C1 segment of cervical spinal cord (tissue), 14 donors: ENCODE data around the gene TMED10.
"Not testable (repeated sequence)": the region's sequence is repeated elsewhere in the genome, so short reads cannot be mapped to it uniquely, and the experiment has no call there.

Experiments
- DNase-seq, 14 donors: peaks; one replicate each; lab custom pipeline; 2025; lab: John Stamatoyannopoulos, UW

TMED10 gene

DNA sequence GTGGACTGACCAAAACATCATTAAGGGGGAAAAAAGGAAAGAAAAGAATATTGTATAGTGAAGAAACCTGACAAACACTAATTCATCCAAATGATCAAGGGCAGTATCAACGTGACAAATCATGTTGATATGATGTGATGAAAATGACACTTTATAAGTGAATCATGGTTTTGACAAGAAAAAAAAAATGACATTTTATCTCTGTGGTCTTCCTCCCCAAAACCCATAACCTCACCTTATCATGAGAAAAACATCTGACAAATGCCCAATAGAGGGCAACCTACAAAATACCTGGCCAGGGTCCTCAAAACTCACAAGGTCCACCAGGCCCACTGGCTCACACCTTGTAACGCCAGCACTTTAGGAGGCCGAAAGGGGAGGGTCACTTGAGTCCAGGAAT, 13.8 kb downstream of the TMED10 start:
- DNase-seq: no peak

DNA sequence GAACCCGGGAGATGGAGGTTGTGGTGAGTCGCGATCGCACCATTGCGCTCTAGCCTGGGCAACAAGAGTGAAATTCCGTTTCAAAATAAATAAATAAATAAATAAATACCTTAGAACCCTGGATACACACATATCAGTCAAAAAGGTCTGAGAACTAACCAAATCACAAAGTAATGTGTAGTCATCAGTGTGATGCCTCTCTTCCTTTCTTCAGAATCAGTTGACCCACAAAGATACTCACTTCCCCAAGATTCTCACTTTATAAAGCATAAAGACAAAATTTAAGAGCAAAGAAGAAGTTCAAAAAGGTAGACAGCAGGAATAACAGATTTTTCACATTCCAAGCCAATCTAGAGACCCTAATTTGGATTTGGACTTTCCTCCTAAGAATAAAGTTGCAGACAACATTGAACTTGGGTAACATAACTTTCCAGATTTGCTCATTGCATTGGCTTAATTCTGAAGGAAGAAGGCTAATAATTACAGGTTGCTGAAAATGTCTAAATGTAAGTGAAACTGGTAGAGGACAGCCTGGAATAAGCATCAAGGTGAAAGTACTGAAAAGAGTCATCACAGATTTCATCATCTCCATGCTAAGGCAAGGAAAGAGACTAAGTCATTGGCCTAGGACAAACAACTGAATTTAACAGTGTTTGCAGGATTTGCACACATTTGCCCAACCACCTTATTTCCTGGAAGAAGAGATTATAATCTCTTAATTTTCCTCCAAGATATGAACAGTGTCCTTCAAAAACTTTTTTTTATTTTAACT, 17.4 kb downstream of the TMED10 start:
- no peak for DNase-seq

DNA sequence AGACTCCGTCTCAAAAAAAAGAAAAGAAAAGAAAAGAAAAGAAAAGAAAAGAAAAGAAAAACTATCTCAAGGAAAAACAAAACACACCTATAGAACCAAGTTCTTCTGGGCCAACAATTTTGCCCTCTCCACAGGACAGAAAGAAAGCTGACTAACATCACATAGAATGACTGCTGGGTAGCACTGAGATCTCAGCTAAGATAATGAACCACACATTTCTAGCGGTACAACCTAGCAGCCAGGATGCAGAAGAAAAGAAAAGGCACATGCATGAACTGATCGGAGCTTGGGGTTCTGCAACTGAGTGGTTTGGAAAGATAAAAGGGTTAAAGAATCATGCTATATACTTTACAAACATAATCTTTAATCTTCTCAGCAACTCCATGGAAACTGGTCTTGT, 19.5 kb downstream of the TMED10 start:
- no peak for DNase-seq

DNA sequence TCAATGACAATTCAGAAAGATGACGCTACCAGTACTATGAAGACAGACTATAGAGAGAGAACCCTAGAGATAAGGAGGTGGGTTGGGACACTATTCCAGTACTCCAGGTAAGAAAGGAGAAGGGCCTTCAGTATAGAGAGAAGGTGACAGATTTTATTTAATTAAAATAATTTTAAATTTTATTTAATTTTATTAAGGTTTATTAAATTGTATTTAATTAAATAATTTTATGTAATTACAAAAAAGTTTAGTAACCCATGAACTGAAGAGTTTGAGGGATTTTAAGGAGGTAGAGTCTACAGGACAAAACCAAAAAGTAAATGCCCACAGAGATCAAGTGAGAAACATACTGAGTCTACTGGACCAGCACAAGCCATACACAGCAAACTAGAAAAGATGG, 20.3 kb downstream of the TMED10 start:
- no peak for DNase-seq

DNA sequence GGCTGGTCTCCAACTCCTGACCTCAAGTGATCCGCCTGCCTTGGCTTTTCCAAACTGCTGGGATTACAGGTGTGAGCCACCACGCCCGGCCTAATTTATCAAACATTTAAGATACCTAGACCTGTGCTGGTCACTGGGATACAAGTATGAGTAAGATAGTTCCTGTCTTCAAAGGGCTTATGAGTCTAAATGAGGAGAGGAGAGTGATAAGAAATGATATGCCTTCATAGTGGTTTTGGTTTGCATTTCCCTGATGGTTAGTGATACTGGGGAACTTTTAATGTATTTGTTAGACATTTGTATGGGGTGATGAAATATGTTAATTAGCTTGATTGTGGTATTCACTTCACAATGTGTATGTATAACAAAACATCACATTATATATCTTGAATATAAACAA, 21.2 kb downstream of the TMED10 start:
- no peak for DNase-seq

DNA sequence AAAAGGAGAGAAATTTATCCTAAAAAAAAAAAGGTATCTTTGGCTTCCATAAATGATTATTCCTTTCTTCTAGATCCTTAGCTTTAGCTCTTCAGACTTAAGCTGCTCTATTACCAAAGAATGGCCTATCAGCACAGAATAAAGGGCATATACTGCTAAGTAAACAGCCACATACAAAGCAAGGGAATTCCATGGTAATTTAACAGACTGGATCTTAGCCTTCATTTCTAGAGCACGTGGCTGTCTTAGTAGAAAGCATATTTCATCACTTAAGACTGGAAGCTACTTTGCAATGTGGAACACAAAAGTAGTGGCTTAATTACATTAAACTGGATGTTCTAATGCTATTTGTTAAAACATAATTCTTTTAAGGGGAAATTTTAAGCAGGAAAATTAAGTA, 23.1 kb downstream of the TMED10 start:
- DNase-seq: no peak

DNA sequence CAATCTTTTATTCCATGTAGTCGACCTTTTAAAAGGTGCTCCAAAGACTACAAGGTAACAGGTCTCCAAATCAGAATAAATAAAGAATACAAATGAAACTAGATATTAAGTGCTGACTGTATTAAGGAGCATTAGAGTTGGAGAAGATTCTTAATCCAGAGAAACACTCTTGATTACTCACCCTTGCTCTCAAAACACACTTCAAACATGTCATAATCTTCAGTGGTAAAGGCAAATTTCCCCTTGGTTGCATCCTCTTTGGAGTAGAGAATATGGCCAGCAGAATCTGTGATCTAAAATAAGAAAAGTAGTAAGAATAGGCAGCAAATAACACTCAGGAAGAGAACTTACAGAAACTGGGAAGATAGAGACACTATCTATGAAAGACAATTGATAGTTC, 24.6 kb downstream of the TMED10 start:
- no peak for DNase-seq

DNA sequence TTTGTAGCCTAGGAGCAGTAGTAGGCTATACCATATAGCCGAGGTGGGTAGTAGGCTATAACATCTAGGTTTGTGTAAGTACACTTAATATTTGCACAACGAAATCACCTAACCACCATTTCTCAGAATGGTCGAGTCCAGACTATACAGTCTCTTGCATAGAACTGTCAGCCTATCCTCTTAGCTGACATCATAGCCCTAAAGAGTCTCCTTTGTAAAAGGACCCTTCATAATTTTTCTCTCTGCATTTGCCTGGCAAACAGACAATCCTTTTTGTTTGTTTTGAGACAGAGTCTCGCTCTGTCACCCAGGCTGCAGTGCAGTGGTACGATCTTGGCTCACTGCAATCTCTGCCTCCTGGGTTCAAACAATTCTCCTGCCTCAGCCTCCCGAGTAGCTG, 25.8 kb downstream of the TMED10 start:
- DNase-seq: not testable (repeated sequence)

DNA sequence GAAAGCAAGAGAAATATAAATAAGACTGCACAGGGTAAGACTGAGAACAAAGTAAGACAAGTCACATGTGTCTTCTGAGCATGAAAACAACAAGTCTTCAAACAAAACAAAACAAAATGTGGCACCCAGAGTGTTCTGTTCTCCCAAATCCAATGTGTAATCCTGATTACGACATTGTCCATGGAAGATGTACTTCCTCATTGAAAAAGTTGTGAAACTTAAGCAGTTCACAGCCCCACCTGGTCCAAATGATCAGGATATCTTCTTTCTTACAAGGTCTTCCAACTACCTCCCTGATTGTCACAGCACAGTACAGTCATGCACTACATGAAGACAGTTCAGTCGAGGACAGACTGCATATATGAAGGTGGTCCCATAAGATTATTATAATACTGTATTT, 26.3 kb downstream of the TMED10 start:
- DNase-seq: no peak

DNA sequence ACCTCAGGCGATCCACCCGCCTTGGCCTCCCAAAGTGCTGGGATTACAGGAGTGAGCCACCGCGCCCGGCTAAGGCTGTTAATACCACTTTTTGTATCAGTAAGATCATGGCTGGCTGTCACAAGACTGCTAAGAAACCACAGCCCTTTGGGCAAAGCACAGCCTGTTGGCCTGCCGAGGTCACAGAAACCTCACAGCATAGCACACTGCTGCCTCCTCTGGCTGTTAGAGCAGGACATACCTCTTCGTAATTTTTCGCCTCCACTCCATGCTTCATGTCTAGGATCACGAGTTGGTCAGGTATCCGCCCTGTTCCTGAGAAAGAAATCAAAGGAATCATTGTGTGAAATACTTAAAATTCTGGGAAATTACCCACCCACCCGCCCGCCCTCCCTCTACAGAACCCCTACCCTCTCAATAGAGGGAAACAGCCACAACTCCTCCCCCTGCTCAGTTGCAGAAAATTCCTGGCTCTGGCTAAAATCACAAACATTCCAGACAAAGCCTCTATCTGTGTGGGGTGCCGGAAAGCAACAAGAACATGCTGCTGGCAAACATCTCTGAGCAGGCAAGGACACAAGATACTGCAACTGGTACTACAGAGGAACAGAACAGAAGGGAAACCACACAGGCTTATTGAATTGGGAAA, 28.9 kb downstream of the TMED10 start:
- DNase-seq: peak in 13 of 14 donors; percentile 22 to 96 (median 87)

DNA sequence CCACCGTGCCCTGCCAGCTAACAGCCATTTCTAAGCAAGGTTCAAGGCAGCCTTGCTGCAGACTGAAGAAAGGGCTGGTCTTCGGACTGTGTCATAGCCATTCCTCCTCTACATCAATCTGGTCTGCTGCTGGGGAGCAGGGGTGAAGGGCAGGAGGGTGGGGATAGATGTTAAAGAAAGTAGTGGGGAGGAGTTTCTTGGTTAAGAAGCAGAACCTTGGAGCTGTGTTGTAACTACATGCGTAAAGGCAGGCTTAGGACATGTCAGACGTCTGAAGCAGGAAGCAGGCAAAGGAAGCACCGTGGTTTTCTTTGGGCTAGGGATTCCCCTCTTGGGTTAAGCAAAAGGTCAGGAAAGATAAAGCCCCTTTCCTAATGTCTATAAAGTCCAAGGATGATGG, 31.5 kb downstream of the TMED10 start:
- peak in 2 of 14 donors; percentile 23 to 31 for DNase-seq

DNA sequence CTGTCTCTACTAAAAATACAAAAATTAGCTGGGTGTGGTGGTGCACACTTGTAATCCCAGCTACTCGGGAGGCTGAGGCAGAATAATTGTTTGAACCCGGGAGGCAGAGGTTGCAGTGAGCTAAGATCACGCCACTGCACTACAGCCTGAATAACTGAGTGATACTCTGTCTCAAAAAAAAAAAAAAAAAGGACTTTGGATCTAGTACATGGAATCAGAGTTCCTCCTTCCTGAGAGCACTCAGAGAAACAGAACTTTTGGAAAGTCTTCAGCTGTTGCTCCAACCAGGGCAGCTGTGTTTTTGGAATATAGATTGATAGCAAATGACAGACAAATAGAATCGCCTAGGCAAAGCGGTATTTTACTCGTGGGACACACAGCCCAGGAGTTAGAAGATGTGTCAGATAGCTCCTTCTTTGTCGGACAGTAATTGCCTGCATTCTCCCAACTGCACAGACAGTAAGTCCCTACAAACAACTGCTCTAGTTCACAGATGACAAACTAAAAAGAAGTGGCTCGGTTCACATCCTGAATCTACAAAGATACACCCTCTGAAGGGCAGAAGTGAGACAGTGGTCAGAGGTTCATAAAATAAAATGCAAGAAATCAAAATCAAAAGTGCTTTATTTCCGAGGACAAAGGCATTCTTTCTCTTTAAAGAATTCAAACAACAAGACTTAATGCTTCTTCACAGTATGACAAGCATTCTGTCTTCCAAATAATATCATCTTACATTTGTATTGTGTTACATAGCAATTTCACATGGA, 32.5 kb downstream of the TMED10 start:
- peak in 1 of 14 donors; percentile 27 for DNase-seq

DNA sequence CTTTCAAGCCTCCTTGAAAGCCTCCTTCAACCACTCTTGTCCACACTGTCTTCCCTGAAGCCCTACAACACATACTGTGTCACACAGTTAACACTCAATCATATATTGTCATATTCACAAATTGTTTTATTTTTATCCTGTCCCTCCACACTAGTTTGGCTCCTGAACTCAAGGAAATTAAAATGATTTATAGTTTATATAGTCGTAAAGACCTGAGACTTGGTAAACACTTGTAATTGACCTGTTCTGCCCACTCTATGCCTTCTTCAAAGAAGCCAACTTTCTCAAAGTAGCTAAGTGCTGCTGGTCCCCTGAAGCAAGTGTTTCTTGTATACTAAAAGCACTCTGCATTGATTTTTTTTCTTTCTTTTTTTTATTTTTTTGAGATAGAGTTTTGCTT, 33.9 kb downstream of the TMED10 start:
- DNase-seq: no peak

DNA sequence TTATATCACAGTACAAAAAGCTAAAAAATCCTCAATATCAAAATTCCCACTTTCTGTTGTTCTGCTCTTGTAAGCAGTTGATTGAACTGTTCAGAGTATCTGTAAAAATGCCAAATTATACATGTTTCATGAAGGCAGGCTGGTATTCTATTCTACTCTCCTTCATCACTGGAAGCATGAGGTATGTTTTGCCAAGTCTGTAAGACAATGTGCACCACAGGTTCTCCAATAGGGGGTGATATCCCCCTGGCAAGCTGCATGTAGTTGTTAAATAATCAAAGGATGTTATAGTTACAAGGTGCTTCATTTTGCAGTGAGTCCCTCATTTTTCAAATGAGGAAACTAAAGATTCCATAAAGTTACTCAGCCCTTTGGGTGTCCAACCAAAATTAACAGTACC, 34.4 kb downstream of the TMED10 start:
- no peak for DNase-seq

DNA sequence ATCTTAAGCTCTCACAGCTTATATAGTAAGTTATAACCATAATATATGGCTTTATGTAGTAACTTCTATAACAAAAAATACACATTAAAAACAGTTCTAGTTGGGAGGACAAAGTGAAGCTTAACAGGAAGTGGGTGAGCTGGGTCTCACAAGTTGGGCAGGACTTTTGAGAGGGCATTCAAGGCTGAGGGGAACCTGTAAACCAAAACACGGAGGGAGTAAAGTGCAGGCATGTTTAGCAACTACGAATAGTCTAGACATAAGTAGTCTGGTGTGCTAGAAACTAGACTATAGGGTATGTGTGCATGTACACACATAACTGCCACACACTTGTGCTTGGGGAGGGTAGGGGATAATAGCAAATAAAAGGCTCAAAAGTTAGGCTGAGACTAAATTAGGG, 35.4 kb downstream of the TMED10 start:
- no peak for DNase-seq

DNA sequence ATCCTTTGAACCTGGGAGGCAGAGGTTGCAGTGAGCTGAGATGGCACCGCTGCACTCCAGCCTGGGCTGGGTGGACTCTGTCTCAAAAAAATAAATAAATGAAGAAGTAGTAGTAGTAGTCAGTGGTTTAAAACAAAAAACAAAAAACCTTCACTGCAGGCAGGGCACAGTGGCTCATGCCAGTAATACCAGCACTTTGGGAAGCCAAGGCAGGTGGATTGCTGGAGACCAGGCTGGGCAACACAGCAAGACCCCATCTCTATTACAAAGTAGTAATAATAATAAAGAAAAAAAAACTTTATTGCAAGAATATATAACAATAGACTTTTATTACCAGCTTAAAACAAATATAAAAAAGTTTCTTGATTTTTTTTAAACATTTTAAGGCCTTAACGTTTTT, 35.8 kb downstream of the TMED10 start:
- no peak for DNase-seq

DNA sequence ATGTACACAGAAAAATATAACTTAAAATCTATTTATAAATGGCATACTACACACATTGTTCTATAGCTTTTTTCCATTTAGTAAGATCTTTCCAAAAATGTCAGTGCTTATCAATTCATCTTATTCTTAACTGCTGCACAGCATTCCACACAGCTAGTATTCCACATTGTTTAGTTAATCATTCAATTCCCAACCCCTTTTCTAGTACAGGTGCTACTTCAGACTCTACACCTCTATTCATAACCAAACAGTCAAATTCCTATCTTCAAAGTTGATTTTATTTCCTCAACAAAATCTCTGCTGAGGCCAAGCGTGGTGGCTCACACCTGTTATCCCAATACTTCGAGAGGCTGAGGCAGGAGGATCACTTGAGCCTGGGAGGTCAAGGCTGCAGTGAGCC, 37.2 kb downstream of the TMED10 start:
- no peak for DNase-seq

DNA sequence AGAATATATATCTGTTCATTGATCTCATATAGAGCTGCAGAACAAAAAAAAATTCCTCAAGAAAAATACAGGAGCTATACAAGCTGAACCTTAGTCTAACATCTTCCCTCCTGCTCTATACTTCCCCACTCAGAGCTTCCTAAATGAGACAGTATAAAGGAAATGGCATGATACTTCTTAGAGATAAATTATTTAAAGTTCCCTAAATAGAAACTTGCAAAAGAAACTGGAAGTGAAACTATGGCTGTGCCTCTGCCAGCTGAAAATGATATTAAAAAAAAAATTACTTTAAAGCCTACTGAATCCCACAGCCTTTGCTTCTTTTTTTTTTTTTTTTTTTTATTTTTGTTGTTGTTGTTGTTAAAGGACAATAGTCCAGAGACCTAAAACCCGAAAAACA, 37.9 kb downstream of the TMED10 start:
- DNase-seq: no peak

DNA sequence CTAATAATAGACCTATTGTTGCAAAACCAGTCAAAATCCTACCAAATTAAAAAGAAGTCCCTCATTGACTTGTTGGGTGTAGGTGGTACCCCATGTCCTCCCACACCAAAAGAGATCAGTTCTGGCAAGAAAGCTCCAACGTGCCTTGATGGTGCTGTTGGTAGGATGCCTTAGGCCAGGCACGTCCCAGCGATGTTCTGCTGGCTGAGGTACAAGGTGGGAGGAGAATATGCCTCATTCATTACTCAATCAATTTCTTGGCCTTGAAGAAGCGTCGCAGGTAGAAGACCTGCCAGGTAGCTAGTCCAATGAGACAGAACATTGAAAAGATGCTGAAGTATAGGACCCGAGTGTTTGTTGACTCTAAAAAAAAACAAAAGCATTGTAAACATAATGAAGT, 41.8 kb downstream of the TMED10 start:
- no peak for DNase-seq

DNA sequence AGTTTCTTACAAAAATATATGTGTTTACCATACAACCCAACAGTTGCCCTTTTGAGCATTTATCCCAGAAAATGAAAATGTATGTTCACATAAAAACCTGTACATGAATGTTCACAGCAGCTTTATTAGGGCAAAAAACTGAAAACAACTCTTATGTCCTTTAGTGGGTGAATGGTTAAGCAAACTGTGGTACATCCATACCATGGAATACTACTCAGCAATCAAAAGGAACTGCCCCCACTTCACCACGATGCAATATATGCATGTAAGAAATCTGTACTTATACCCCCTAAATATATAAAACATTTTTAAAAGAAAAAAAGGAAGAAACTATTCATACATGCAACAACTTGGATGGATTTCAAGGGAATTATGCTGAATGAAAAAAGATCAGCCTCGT, 42.8 kb downstream of the TMED10 start:
- DNase-seq: no peak

DNA sequence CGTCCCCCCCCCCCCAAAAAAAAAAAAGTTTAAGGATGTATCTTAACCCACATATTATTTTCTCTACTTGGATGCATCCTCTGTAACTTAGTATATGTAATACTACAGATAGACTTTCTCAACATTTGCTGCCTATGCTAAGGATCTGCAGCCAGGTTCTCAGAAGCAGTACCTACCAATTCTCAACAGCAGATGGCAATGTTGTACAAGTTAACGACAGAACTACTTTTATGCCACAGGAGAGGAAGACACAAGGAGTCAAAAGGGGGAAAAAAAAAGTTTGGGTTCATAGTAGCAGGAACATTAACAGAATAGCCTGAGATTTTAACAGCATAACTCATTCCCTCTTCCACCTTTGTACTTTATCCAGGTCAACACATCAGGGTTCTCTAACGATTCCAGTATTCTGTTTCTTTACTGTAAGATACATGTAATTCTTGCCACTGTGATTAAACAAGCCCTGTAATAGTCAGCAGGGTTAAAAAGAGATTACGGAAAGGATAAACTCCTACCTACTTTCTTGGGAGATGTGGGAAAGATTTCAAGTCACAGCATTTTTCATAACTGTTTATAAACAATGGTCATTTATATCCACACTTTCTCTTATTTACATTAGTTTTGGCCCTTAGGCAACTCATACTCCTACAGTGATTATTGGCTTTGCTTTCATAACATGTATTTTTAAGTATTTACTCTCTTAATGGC, 43.9 kb downstream of the TMED10 start:
- peak in 7 of 14 donors; percentile 10 to 45 (median 21) for DNase-seq

DNA sequence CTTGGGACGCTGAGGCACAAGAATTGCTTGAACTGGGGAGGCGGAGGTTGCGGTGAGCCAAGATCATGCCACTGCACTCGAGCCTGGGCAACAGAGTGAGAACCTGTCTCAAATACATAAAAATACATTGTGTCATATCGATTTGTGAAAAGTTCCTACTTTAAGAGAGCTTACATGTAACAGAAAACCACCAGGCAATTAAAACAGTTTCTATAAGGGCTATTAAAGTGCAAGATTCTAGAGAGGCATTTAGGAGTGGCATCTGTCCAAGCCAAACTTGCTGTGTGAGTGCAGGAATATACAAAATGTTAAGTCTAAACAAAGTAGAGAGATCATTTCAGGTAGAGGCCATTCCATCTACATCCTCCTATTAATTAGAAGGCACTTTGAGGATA, 47.8 kb downstream of the TMED10 start:
- DNase-seq: no peak
